HCT116 (cell line): Measurements from ENCODE around the gene WIZ. TPM values are rescaled to one million over a fixed set of nuclear protein-coding genes. Genes with fewer than 3 reads are reported as not detected.

Experiments used
- ATAC-seq: fragments of 200-7000 bp; cut with Tn5 transposase; 2 replicates; pipeline ENCODE4 v1.9.1; 2020; ENCODE audit warnings: mild to moderate bottlenecking, moderate library complexity
- BruUV-seq: library from RNA; stranded (reverse); fragments of 400-500 nt; replicated peaks from 2 replicates; lab custom pipeline; 2021; lab: Mats Ljungman, UMichigan
- CTCF ChIA-PET: fragments of 300-600 bp; sonication (Branson Sonifier 250); formaldehyde crosslinking; loops from one replicate; lab custom pipeline; 2021; ENCODE audit warnings: antibody characterized with exemption; lab: Charles Lee
- POLR2A ChIA-PET: fragments of 300-600, 350-600 bp; sonication (Branson Sonifier 250); formaldehyde crosslinking; loops from one replicate; lab custom pipeline; 2021; ENCODE audit warnings: antibody characterized with exemption; lab: Charles Lee
- RAD21 ChIA-PET, 2 experiments: fragments of 300-600 bp; sonication (Branson Sonifier 250); formaldehyde crosslinking; loops; one replicate each; lab custom pipeline; 2023; ENCODE audit warnings: low total read pairs in 2 of 2; ENCODE audit not compliant: uncharacterized antibody in 2 of 2, unreplicated experiment in 2 of 2, low non-redundant PET in 1 of 2; lab: Charles Lee
- DNase-seq: peaks from one replicate; pipeline ENCODE4 v3.0.0-alpha.2; 2010; ENCODE audit warnings: low read depth, low spot score
- H2AFZ ChIP-seq: fragments of 200-600 bp; shearing (Covaris generic), sonication (generic); 2 replicates; pipeline ENCODE4 v1.6.1; 2017; ENCODE audit warnings: low read depth, mixed run types, mixed read lengths, antibody characterized with exemption, low read length; ENCODE audit not compliant: poor library complexity, severe bottlenecking
- H3K27ac ChIP-seq: 2 replicates; pipeline ENCODE4 v1.5.1; 2012; ENCODE audit warnings: low read depth, low read length
- H3K27me3 ChIP-seq: fragments of 200-600 bp; sonication (generic); 2 replicates; pipeline ENCODE4 v1.6.1; 2016; ENCODE audit warnings: mixed run types, low read length, mixed read lengths; ENCODE audit not compliant: insufficient read depth
- H3K36me3 ChIP-seq, 2 experiments: fragments of 200-500 bp in 1 of 2; fragments of 200-600 bp in 1 of 2; sonication (Bioruptor generic) in 1 of 2; sonication (generic) in 1 of 2; 2 replicates each; pipeline versions ENCODE4 v1.5.1 to v1.6.1; 2014 to 2016; ENCODE audit warnings: low read length in 2 of 2, inconsistent platforms in 1 of 2, mixed read lengths in 1 of 2, mixed run types in 1 of 2; ENCODE audit not compliant: insufficient read depth in 2 of 2, control insufficient read depth in 1 of 2
- H3K4me1 ChIP-seq, 2 experiments: fragments of 200-600 bp in 1 of 2; sonication (generic) in 1 of 2; 2 replicates each; pipeline versions ENCODE4 v1.5.1 to v1.6.1; 2012 to 2017; ENCODE audit warnings: low read length in 2 of 2, inconsistent platforms in 1 of 2, mild to moderate bottlenecking in 1 of 2, mixed read lengths in 1 of 2, mixed run types in 1 of 2, moderate library complexity in 1 of 2; ENCODE audit not compliant: insufficient read depth in 2 of 2, control insufficient read depth in 1 of 2
- H3K4me2 ChIP-seq: fragments of 200-600 bp; sonication (generic); 2 replicates; pipeline ENCODE4 v1.6.1; 2017; ENCODE audit warnings: mixed run types, low read length, mixed read lengths
- H3K4me3 ChIP-seq, 2 experiments: fragments of 200-600 bp in 1 of 2; sonication (generic) in 1 of 2; replicated peaks in 1 of 2; 2 replicates each; pipeline ENCODE4 v1.5.1; 2011 to 2016; ENCODE audit warnings: low read length in 2 of 2, control low read depth in 1 of 2, low read depth in 1 of 2, mild to moderate bottlenecking in 1 of 2, mixed read lengths in 1 of 2, mixed run types in 1 of 2
- H3K79me2 ChIP-seq: fragments of 200-600 bp; sonication (generic); 2 replicates; pipeline ENCODE4 v1.6.1; 2017; ENCODE audit warnings: mild to moderate bottlenecking, mixed run types, low read length, moderate library complexity, mixed read lengths; ENCODE audit not compliant: insufficient read depth
- H3K9ac ChIP-seq: fragments of 200-600 bp; sonication (generic); 2 replicates; pipeline ENCODE4 v1.6.1; 2016; ENCODE audit warnings: low read length, mixed read lengths
- H3K9me2 ChIP-seq: fragments of 200-600 bp; sonication (generic), shearing (Covaris generic); 2 replicates; pipeline ENCODE4 v1.6.1; 2017; ENCODE audit warnings: mixed run types, mild to moderate bottlenecking, moderate library complexity; ENCODE audit not compliant: insufficient read depth
- H3K9me3 ChIP-seq, 2 experiments: fragments of 200-500 bp in 1 of 2; fragments of 200-600 bp in 1 of 2; sonication (Bioruptor generic) in 1 of 2; sonication (generic) in 1 of 2; 2 replicates each; pipeline ENCODE4 v1.6.1; 2014 to 2017; ENCODE audit warnings: low read length in 2 of 2, mixed read lengths in 2 of 2, inconsistent platforms in 1 of 2, low read depth in 1 of 2, mild to moderate bottlenecking in 1 of 2, mixed run types in 1 of 2, moderate library complexity in 1 of 2; ENCODE audit not compliant: control insufficient read depth in 1 of 2, insufficient read depth in 1 of 2
- H4K20me1 ChIP-seq: fragments of 200-600 bp; sonication (generic), shearing (Covaris generic); 2 replicates; pipeline ENCODE4 v1.6.1; 2017; ENCODE audit warnings: mixed run types, mild to moderate bottlenecking, moderate library complexity; ENCODE audit not compliant: insufficient read depth
- ATF3 ChIP-seq: IDR thresholded peaks from 2 replicates; pipeline ENCODE4 v1.6.1; 2012
- CTCF ChIP-seq, 3 experiments: fragments of 200-600 bp in 1 of 3; sonication (generic) in 1 of 3; IDR thresholded peaks in 2 of 3; conservative IDR thresholded peaks in 1 of 3; 2 replicates each; pipeline ENCODE4 v1.5.1; 2012 to 2017; ENCODE audit warnings: low read depth in 2 of 3, low read length in 2 of 3, antibody characterized with exemption in 1 of 3, borderline replicate concordance in 1 of 3, control low read depth in 1 of 3, mild to moderate bottlenecking in 1 of 3, mixed read lengths in 1 of 3, mixed run types in 1 of 3, moderate library complexity in 1 of 3; ENCODE audit not compliant: insufficient read depth in 1 of 3
- EZH2 ChIP-seq: fragments of 200-600 bp; sonication (generic); IDR thresholded peaks from 2 replicates; pipeline ENCODE4 v1.6.1; 2017; ENCODE audit warnings: antibody characterized with exemption, mixed run types
- JUND ChIP-seq: IDR thresholded peaks from 2 replicates; pipeline ENCODE4 v1.6.1; 2012
- MAX ChIP-seq: IDR thresholded peaks from 2 replicates; pipeline ENCODE4 v1.6.1; 2012
- POLR2A ChIP-seq: IDR thresholded peaks from 2 replicates; pipeline ENCODE4 v1.7.0; 2011; ENCODE audit warnings: borderline replicate concordance; ENCODE audit not compliant: insufficient read depth, insufficient read length; ENCODE audit errors: extremely low read depth
- POLR2AphosphoS5 ChIP-seq: IDR thresholded peaks from 2 replicates; pipeline ENCODE4 v1.6.1; 2011; ENCODE audit warnings: mild to moderate bottlenecking, low read depth, low read length, moderate library complexity
- RAD21 ChIP-seq: IDR thresholded peaks from 2 replicates; pipeline ENCODE4 v1.6.1; 2012; ENCODE audit warnings: low read depth, mild to moderate bottlenecking
- REST ChIP-seq: IDR thresholded peaks from 2 replicates; pipeline ENCODE4 v1.6.1; 2012; ENCODE audit warnings: low read depth
- SIN3A ChIP-seq: IDR thresholded peaks from 2 replicates; pipeline ENCODE4 v1.6.1; 2012; ENCODE audit warnings: low read depth
- ZFX ChIP-seq: fragments of 450-650 bp; IDR thresholded peaks from 2 replicates; pipeline ENCODE4 v1.6.1; 2017
- intact Hi-C: fragments of 100-400 bp; cut with micrococcal nuclease; formaldehyde crosslinking; loops from 2 replicates; pipeline ENCODE4 v1.10.0; 2022
- total RNA-seq: library from RNA; stranded (reverse); gene quantifications from one replicate; pipeline ENCODE4 v1.2.1, GENCODE V29; 2021; ENCODE audit not compliant: unreplicated experiment

Gene WIZ
- total RNA-seq, 1 experiment from 2014 or later = 28.4 TPM

GRCh38 chr19:15374796-15375440 lies 74.8 kb downstream of the WIZ start:
- no TSS peak for BruUV-seq
- Histone ChIP-seq H3K4me3 (no peak overlapping the region), H3K27ac (no peak overlapping the region)
- TF ChIP-seq RAD21 = no peak
- TF ChIP-seq ZFX = no peak
- TF ChIP-seq SIN3A = no peak
- TF ChIP-seq REST = no peak
- TF ChIP-seq JUND = no peak
- no peak for TF ChIP-seq POLR2AphosphoS5
- no peak for TF ChIP-seq CTCF (IDR thresholded peaks at IDR 0.05 in 2 of 3, conservative IDR thresholded peaks at IDR 0.05 in 1 of 3; ENCODE audit: borderline replicate concordance in 1 of 3, insufficient read depth in 1 of 3, low read depth in 2 of 3, low read length in 2 of 3)
- no peak for TF ChIP-seq EZH2
- no peak for TF ChIP-seq ATF3
- TF ChIP-seq POLR2A = no peak
- TF ChIP-seq MAX = no peak
- TF ChIP-seq, all 23 proteins: peak for 0
- Histone ChIP-seq H2AFZ (no peak overlapping the region), H3K9ac (no peak overlapping the region), H3K27me3 (no peaks in the 10 kb centered on the region), H3K4me1 (peaks cover 10 to 19% of the 10 kb centered on the region in 2 experiments), H3K9me2 (no peaks in the 10 kb centered on the region), H4K20me1 (peaks cover 9% of the 10 kb centered on the region; the same call in 1 of the 2 replicates), H3K9me3 (no peaks in the 10 kb centered on the region), H3K79me2 (peaks cover 77% of the 10 kb centered on the region), H3K36me3 (peaks cover 26 to 30% of the 10 kb centered on the region in 2 experiments; a peak in 3 of 4 replicates), H3K4me2 (no peak overlapping the region)
- ATAC-seq (no peak), DNase-seq (no peak)
- RAD21 ChIA-PET = no interaction called here
- POLR2A ChIA-PET = no interaction called here
- intact Hi-C loops = loop anchor here (10.0 kb wide), 1 partner anchor 110 kb away; no protein-coding TSS in a partner anchor
- CTCF ChIA-PET = no interaction called here
